Hepatocyte (in vitro differentiated cells): ENCODE measurements around the gene PPP1CC.

Experiments
- EZH2 ChIP-seq: fragments of 200-600 bp; sonication (generic); IDR thresholded peaks from 2 replicates; pipeline ENCODE4 v1.6.1; 2016; ENCODE audit warnings: antibody characterized with exemption, mild to moderate bottlenecking, borderline replicate concordance
- EZH2phosphoT487 ChIP-seq: fragments of 200-600 bp; sonication (generic); IDR thresholded peaks from one replicate; pipeline ENCODE4 v1.6.1; 2018; ENCODE audit warnings: antibody characterized with exemption, mild to moderate bottlenecking, low read depth, moderate library complexity; ENCODE audit not compliant: unreplicated experiment, severe bottlenecking
- TF ChIP-seq, protein P1 (sequence below): fragments of 200-600 bp; sonication (generic); IDR thresholded peaks from 2 replicates; pipeline ENCODE4 v1.5.1; 2016; ENCODE audit warnings: antibody characterized with exemption, mild to moderate bottlenecking; ENCODE audit not compliant: poor library complexity

- TF ChIP-seq, protein P1, sequence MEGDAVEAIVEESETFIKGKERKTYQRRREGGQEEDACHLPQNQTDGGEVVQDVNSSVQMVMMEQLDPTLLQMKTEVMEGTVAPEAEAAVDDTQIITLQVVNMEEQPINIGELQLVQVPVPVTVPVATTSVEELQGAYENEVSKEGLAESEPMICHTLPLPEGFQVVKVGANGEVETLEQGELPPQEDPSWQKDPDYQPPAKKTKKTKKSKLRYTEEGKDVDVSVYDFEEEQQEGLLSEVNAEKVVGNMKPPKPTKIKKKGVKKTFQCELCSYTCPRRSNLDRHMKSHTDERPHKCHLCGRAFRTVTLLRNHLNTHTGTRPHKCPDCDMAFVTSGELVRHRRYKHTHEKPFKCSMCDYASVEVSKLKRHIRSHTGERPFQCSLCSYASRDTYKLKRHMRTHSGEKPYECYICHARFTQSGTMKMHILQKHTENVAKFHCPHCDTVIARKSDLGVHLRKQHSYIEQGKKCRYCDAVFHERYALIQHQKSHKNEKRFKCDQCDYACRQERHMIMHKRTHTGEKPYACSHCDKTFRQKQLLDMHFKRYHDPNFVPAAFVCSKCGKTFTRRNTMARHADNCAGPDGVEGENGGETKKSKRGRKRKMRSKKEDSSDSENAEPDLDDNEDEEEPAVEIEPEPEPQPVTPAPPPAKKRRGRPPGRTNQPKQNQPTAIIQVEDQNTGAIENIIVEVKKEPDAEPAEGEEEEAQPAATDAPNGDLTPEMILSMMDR = no peak
- no peak for TF ChIP-seq EZH2phosphoT487
- no peak for TF ChIP-seq EZH2
Observed at GRCh38 chr12:110741341-110742095, 1.2 kb downstream of the PPP1CC start.
